GM19238 (cell line): ENCODE data around the gene ATP2A1.
"Not testable (repeated sequence)": the region's sequence is repeated elsewhere in the genome, so short reads cannot be mapped to it uniquely, and the experiment has no call there.

Experiments
- DNase-seq: peaks from one replicate; pipeline ENCODE4 v3.0.0; 2011; ENCODE audit warnings: low spot score; ENCODE audit not compliant: insufficient read length

ATP2A1 gene

GRCh38 chr16:28859326-28859725, 19.0 kb upstream of the ATP2A1 start:
- no peak for DNase-seq

GRCh38 chr16:28863929-28864793, 14.1 kb upstream of the ATP2A1 start:
- DNase-seq = no peak

GRCh38 chr16:28865001-28865688, 13.1 kb upstream of the ATP2A1 start:
- no peak for DNase-seq

- no peak for DNase-seq
Observed at GRCh38 chr16:28865722-28866453, 12.4 kb upstream of the ATP2A1 start.

GRCh38 chr16:28866454-28866804, 11.9 kb upstream of the ATP2A1 start:
- DNase-seq = no peak

GRCh38 chr16:28867241-28867640, 11.0 kb upstream of the ATP2A1 start:
- DNase-seq = no peak

- not testable (repeated sequence) for DNase-seq
Observed at GRCh38 chr16:28867646-28868045, 10.6 kb upstream of the ATP2A1 start.

GRCh38 chr16:28869201-28869600, 9.1 kb upstream of the ATP2A1 start:
- no peak for DNase-seq

GRCh38 chr16:28872952-28873351, 5.3 kb upstream of the ATP2A1 start:
- no peak for DNase-seq

- DNase-seq = peak; percentile 63
Observed at GRCh38 chr16:28873543-28874201, 4.6 kb upstream of the ATP2A1 start.

GRCh38 chr16:28874406-28874805, 3.9 kb upstream of the ATP2A1 start:
- no peak for DNase-seq

GRCh38 chr16:28875134-28876018, 2.9 kb upstream of the ATP2A1 start:
- DNase-seq = no peak

GRCh38 chr16:28876019-28876659, 2.1 kb upstream of the ATP2A1 start:
- no peak for DNase-seq

GRCh38 chr16:28876973-28877654, 1.2 kb upstream of the ATP2A1 start:
- no peak for DNase-seq

- no peak for DNase-seq
Observed at GRCh38 chr16:28877655-28878000, 660 bp upstream of the ATP2A1 start.

GRCh38 chr16:28879261-28879840, 1.1 kb downstream of the ATP2A1 start:
- DNase-seq = peak; percentile 37

GRCh38 chr16:28879841-28880588, 1.7 kb downstream of the ATP2A1 start:
- peak; percentile 98 for DNase-seq

GRCh38 chr16:28880589-28880915, 2.3 kb downstream of the ATP2A1 start:
- no peak for DNase-seq

GRCh38 chr16:28880955-28881354, 2.7 kb downstream of the ATP2A1 start:
- DNase-seq = no peak
